GM12878 (cell line): ENCODE data around the gene SASH3.

ENCODE experiments used
- POLR2A ChIP-seq: IDR thresholded peaks from 2 replicates; pipeline ENCODE4 v1.6.1; 2011; ENCODE audit warnings: low read depth, mild to moderate bottlenecking, low read length
- RBBP5 ChIP-seq: fragments of 200-600 bp; sonication (generic); conservative IDR thresholded peaks from 2 replicates; pipeline ENCODE4 v1.6.1; 2016

DNA sequence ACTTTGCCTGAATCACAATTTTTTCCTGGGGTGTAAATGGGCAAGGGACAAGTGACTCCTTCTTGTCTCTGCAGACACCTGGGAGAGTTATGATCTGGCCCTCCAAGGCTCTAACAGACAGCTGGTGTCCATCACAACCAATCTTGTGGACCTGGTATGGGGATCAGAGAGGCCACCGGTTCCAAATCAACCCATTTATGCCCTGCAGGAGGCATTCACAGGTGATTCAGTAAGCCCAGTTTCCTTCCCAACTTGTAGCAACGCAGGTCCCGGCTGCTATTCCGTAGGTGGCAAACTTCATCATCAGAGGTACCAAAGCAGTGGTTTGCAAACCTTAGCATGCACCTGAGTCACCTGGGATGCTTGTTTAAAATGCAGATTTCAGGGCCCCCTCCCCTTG, 32.2 kb upstream of the SASH3 start:
- TF ChIP-seq RBBP5 (no peak), POLR2A (no peak)
